MM.1S (cell line): ENCODE data around the gene PREX1.
"Not testable (repeated sequence)": the region's sequence is repeated elsewhere in the genome, so short reads cannot be mapped to it uniquely, and the experiment has no call there.

ENCODE experiments used
- DNase-seq: peaks from one replicate; pipeline ENCODE4 v3.0.0-alpha.2; 2015
- H2AFZ ChIP-seq: fragments of 300-600 bp; sonication (generic); 2 replicates; pipeline ENCODE4 v1.6.0; 2016; ENCODE audit warnings: antibody characterized with exemption, low read length
- H3F3A ChIP-seq: fragments of 300-600 bp; sonication (generic); 2 replicates; pipeline ENCODE4 v1.6.1; 2016; ENCODE audit warnings: mild to moderate bottlenecking, antibody characterized with exemption, low read length, moderate library complexity, mixed read lengths; ENCODE audit not compliant: insufficient read depth
- H3K27ac ChIP-seq: fragments of 300-600 bp; sonication (generic); 2 replicates; pipeline ENCODE4 v1.5.1; 2016; ENCODE audit warnings: mild to moderate bottlenecking, low read length
- H3K27me3 ChIP-seq: fragments of 300-600 bp; sonication (generic); replicated peaks from 2 replicates; pipeline ENCODE4 v1.6.0; 2016; ENCODE audit warnings: low read length; ENCODE audit not compliant: insufficient read depth
- H3K36me3 ChIP-seq: fragments of 300-600 bp; sonication (generic); replicated peaks from 2 replicates; pipeline ENCODE4 v1.6.1; 2016; ENCODE audit warnings: mild to moderate bottlenecking, low read length, mixed read lengths; ENCODE audit not compliant: insufficient read depth
- H3K4me1 ChIP-seq: fragments of 300-600 bp; sonication (generic); 2 replicates; pipeline ENCODE4 v1.6.1; 2016; ENCODE audit warnings: low read length, mixed read lengths
- H3K4me2 ChIP-seq: fragments of 300-600 bp; sonication (generic); 2 replicates; pipeline ENCODE4 v1.6.0; 2016; ENCODE audit warnings: low read depth, low read length
- H3K4me3 ChIP-seq: fragments of 300-600 bp; sonication (generic); 2 replicates; pipeline ENCODE4 v1.5.1; 2016; ENCODE audit warnings: low read length, mixed read lengths
- H3K79me2 ChIP-seq: fragments of 300-600 bp; sonication (generic); 2 replicates; pipeline ENCODE4 v1.6.1; 2016; ENCODE audit warnings: mixed run types, low read length, mixed read lengths
- H3K9ac ChIP-seq: fragments of 300-600 bp; sonication (generic); 2 replicates; pipeline ENCODE4 v1.6.1; 2016; ENCODE audit warnings: low read length, mixed read lengths
- H3K9me2 ChIP-seq: fragments of 300-600 bp; sonication (generic); replicated peaks from 2 replicates; pipeline ENCODE4 v1.6.1; 2016; ENCODE audit warnings: mild to moderate bottlenecking, low read length, mixed read lengths; ENCODE audit not compliant: insufficient read depth
- H3K9me3 ChIP-seq: fragments of 300-600 bp; sonication (generic); replicated peaks from 2 replicates; pipeline ENCODE4 v1.6.1; 2016; ENCODE audit warnings: mild to moderate bottlenecking, low read length, mixed read lengths; ENCODE audit not compliant: insufficient read depth
- H4K20me1 ChIP-seq: fragments of 300-600 bp; sonication (generic); 2 replicates; pipeline ENCODE4 v1.6.1; 2016; ENCODE audit warnings: mild to moderate bottlenecking, low read length, moderate library complexity, mixed read lengths; ENCODE audit not compliant: insufficient read depth
- EZH2 ChIP-seq: fragments of 300-600 bp; sonication (generic); optimal IDR thresholded peaks from 2 replicates; pipeline ENCODE3; 2017; ENCODE audit warnings: low read depth, mild to moderate bottlenecking, antibody characterized with exemption, low read length, mixed read lengths
- EZH2phosphoT487 ChIP-seq: fragments of 300-600 bp; sonication (generic); IDR thresholded peaks from 2 replicates; pipeline ENCODE4 v1.6.1; 2018; ENCODE audit warnings: antibody characterized with exemption, low read length
- TF ChIP-seq, protein P1 (sequence below): fragments of 300-600 bp; sonication (generic); IDR thresholded peaks from 2 replicates; pipeline ENCODE4 v1.5.1; 2016; ENCODE audit warnings: antibody characterized with exemption, low read length, mixed read lengths

PREX1 gene

DNA sequence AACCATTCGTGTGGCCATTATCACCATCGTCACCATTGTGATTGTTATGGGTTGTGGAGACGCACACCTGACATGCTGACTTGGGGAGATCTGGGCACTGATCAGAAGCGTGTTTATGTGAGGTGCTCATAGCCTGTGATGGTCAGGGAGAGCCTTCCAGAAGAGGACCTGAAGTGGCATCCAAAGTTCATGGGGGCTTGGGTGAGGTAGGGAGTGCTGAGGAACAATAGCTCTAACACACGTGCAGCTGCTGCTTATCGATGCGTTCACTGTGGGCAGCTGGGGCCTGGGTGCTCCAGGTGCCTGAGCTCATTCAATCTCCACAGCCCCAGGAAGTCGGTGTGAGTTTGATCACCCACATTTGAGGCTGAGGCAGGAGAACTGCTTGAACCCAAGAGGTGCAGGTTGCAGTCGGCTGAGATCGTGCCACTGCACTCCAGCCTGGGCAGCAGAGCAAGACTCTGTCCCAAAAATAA lies 227.3 kb downstream of the PREX1 start:
- Histone ChIP-seq H4K20me1 (no peaks in the 10 kb centered on the region), H3K9me2 (no peaks in the 10 kb centered on the region), H3K4me2 (no peak overlapping the region), H3K27me3 (no peaks in the 10 kb centered on the region), H3K4me3 (no peak overlapping the region), H3K4me1 (no peaks in the 10 kb centered on the region), H3K36me3 (no peaks in the 10 kb centered on the region), H2AFZ (no peak overlapping the region), H3K79me2 (no peaks in the 10 kb centered on the region), H3F3A (no peaks in the 10 kb centered on the region), H3K9me3 (no peaks in the 10 kb centered on the region), H3K27ac (no peak overlapping the region), H3K9ac (no peak overlapping the region)
- TF ChIP-seq EZH2: no peak
- no peak for TF ChIP-seq EZH2phosphoT487
- TF ChIP-seq, protein P1, sequence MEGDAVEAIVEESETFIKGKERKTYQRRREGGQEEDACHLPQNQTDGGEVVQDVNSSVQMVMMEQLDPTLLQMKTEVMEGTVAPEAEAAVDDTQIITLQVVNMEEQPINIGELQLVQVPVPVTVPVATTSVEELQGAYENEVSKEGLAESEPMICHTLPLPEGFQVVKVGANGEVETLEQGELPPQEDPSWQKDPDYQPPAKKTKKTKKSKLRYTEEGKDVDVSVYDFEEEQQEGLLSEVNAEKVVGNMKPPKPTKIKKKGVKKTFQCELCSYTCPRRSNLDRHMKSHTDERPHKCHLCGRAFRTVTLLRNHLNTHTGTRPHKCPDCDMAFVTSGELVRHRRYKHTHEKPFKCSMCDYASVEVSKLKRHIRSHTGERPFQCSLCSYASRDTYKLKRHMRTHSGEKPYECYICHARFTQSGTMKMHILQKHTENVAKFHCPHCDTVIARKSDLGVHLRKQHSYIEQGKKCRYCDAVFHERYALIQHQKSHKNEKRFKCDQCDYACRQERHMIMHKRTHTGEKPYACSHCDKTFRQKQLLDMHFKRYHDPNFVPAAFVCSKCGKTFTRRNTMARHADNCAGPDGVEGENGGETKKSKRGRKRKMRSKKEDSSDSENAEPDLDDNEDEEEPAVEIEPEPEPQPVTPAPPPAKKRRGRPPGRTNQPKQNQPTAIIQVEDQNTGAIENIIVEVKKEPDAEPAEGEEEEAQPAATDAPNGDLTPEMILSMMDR: no peak
- DNase-seq: no peak

DNA sequence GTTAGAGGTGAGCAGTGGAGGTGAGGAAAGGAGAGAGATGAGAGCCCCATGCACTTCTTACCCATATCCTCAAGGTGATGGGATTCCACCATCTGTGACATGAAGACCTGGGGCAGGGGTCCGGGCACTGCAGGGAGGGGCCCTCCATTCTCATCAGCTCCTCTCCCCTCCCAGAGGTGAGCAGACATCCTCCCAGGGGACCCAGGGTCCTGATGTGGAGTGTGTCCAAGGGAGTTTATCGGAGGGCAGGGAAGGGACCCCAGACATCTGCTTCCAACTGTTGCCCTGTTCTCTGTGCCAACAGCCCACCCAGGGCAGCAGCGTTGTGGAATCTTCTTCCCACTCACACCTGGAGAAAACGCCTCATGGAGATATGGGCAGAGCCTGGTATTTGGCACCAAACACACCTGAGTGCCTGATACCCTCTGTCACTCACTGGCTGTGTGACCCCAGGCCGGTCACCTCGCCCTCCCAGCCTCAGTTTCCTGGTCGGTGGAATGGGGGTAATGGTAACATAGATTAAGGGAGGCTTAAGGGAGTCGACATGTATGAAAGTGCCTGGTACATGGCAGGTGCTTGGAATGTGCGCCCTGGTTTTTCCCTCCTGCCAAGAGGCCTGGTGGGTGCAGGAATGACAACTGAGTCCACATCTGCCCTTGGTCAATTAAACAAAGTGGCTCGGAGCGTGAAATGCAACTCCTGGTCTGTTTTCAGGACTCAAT lies 227.9 kb downstream of the PREX1 start:
- TF ChIP-seq, protein P1: no peak
- TF ChIP-seq EZH2phosphoT487: no peak
- no peak for TF ChIP-seq EZH2
- Histone ChIP-seq H3K4me3 (no peak overlapping the region), H3K4me2 (no peak overlapping the region), H3F3A (no peaks in the 10 kb centered on the region), H3K27me3 (no peaks in the 10 kb centered on the region), H3K9me3 (no peaks in the 10 kb centered on the region), H3K27ac (no peak overlapping the region), H3K9me2 (no peaks in the 10 kb centered on the region), H4K20me1 (no peaks in the 10 kb centered on the region), H3K79me2 (no peaks in the 10 kb centered on the region), H3K36me3 (no peaks in the 10 kb centered on the region), H2AFZ (no peak overlapping the region), H3K4me1 (no peaks in the 10 kb centered on the region), H3K9ac (no peak overlapping the region)
- no peak for DNase-seq

DNA sequence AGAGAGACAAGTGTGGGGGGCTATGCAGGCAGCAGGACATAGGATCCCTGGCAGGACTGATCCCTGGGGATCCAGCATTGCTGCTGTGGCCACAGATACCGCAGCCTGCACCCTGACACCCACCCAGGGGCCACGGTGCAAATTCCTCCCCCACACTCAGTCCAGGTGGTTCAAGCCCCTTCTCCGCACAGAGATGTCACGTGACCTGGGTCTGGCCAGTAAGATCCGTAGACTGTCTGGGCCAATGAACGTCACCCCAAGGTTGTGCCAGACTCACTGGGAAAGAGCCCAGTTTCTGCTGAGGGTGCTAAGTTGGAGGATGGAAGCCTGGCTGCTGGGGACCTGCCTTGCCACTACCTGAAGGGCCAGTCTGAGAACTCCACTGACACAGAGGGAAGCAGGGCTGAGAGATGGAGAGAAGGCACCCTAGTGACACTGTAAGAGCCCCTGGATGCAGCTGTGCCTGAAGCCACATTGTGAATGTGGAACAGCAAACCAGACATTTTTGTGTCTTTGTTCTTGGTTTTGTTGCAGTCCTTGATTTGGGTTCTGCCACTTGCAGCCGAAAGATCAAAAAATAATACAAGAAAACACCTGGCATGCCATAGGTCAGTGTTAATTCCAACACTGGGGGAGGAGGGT lies 228.6 kb downstream of the PREX1 start:
- Histone ChIP-seq H3K79me2 (no peaks in the 10 kb centered on the region), H3K4me3 (no peak overlapping the region), H3K4me1 (no peaks in the 10 kb centered on the region), H3K27ac (no peak overlapping the region), H3K9me3 (no peaks in the 10 kb centered on the region), H4K20me1 (no peaks in the 10 kb centered on the region), H3K9me2 (no peaks in the 10 kb centered on the region), H2AFZ (no peak overlapping the region), H3F3A (no peaks in the 10 kb centered on the region), H3K36me3 (no peaks in the 10 kb centered on the region), H3K27me3 (no peaks in the 10 kb centered on the region), H3K9ac (no peak overlapping the region), H3K4me2 (no peak overlapping the region)
- no peak for DNase-seq
- TF ChIP-seq EZH2 (no peak), EZH2phosphoT487 (no peak)
- TF ChIP-seq, protein P1: no peak

- not testable (repeated sequence) for H2AFZ ChIP-seq, DNase-seq, H3K4me2 ChIP-seq
These were observed 229.4 kb downstream of the PREX1 start for GRCh38 chr20:48598303-48598941.

More at GRCh38 chr20:48598303-48598941, 229.4 kb downstream of the PREX1 start:
- not testable (repeated sequence) for H3K79me2 ChIP-seq, H3K9me3 ChIP-seq, H3K4me3 ChIP-seq, H3K27ac ChIP-seq, H3K27me3 ChIP-seq, H3K9ac ChIP-seq, H4K20me1 ChIP-seq, H3K36me3 ChIP-seq, H3K4me1 ChIP-seq, H3K9me2 ChIP-seq, H3F3A ChIP-seq
